Keratinocyte (primary cell): Measurements from ENCODE around the gene PALD1. TPM values are rescaled to one million over a fixed set of nuclear protein-coding genes. Genes with fewer than 3 reads are reported as not detected.

Source experiments
- DNase-seq: peaks from one replicate; pipeline ENCODE4 v3.0.0-alpha.2; 2011; ENCODE audit warnings: low read depth, missing footprints, low spot score
- FAIRE-seq: peaks from 2 replicates; lab custom pipeline; 2011; peaks lifted over from hg19 to GRCh38; lab: Jason Lieb, UNC
- H2AFZ ChIP-seq: 2 replicates; pipeline ENCODE4 v1.6.0; 2012; ENCODE audit warnings: low read length, control low read depth, inconsistent platforms; ENCODE audit not compliant: control insufficient read depth
- H3K27ac ChIP-seq: 2 replicates; pipeline ENCODE4 v1.5.1; 2011; ENCODE audit warnings: low read length; ENCODE audit not compliant: control insufficient read depth, insufficient read depth
- H3K27me3 ChIP-seq: 3 replicates; pipeline ENCODE4 v1.6.0; 2011; ENCODE audit warnings: low read length; ENCODE audit not compliant: control insufficient read depth, insufficient read depth; ENCODE audit errors: extremely low read depth
- H3K36me3 ChIP-seq, 2 experiments: 2 replicates in 1 of 2; 3 replicates in 1 of 2; pipeline ENCODE4 v1.5.1; 2011; ENCODE audit warnings: low read length in 2 of 2, mild to moderate bottlenecking in 1 of 2; ENCODE audit not compliant: control insufficient read depth in 2 of 2, insufficient read depth in 2 of 2; ENCODE audit errors: extremely low read depth in 1 of 2
- H3K4me1 ChIP-seq: 3 replicates; pipeline ENCODE4 v1.5.1; 2011; ENCODE audit warnings: low read length; ENCODE audit not compliant: control insufficient read depth, insufficient read depth; ENCODE audit errors: extremely low read depth
- H3K4me2 ChIP-seq: 3 replicates; pipeline ENCODE4 v1.6.0; 2011; ENCODE audit warnings: low read depth, low read length; ENCODE audit not compliant: control insufficient read depth, insufficient read depth; ENCODE audit errors: extremely low read depth
- H3K4me3 ChIP-seq, 3 experiments: fragments of 200-600 bp in 1 of 3; sonication (generic) in 1 of 3; 2 replicates in 2 of 3; 3 replicates in 1 of 3; pipeline ENCODE4 v1.5.1; 2011 to 2016; ENCODE audit warnings: low read length in 3 of 3, mild to moderate bottlenecking in 3 of 3, control low read depth in 2 of 3, inconsistent platforms in 1 of 3, low read depth in 1 of 3, mixed read lengths in 1 of 3, mixed run types in 1 of 3, moderate library complexity in 1 of 3; ENCODE audit not compliant: control insufficient read depth in 2 of 3, insufficient read depth in 2 of 3; ENCODE audit errors: extremely low read depth in 1 of 3
- H3K79me2 ChIP-seq: 2 replicates; pipeline ENCODE4 v1.6.0; 2012; ENCODE audit warnings: low read length; ENCODE audit not compliant: control insufficient read depth, insufficient read depth
- H3K9ac ChIP-seq: 3 replicates; pipeline ENCODE4 v1.6.0; 2011; ENCODE audit warnings: low read length; ENCODE audit not compliant: control insufficient read depth, insufficient read depth; ENCODE audit errors: extremely low read depth
- H3K9me1 ChIP-seq: 3 replicates; pipeline ENCODE4 v1.6.0; 2011; ENCODE audit warnings: low read length; ENCODE audit not compliant: control insufficient read depth, insufficient read depth; ENCODE audit errors: extremely low read depth
- H3K9me3 ChIP-seq: 2 replicates; pipeline ENCODE4 v1.5.1; 2012; ENCODE audit warnings: low read depth, low read length; ENCODE audit not compliant: control insufficient read depth
- H4K20me1 ChIP-seq: 3 replicates; pipeline ENCODE4 v1.6.0; 2011; ENCODE audit warnings: low read length; ENCODE audit not compliant: control insufficient read depth, insufficient read depth; ENCODE audit errors: extremely low read depth
- EZH2 ChIP-seq: IDR thresholded peaks from one replicate; pipeline ENCODE4 v1.6.1; 2012; ENCODE audit warnings: inconsistent platforms, mild to moderate bottlenecking, low read length, moderate library complexity
- dilution Hi-C: fragments of 300-500 bp; cut with MboI; formaldehyde crosslinking; loops from one replicate; pipeline ENCODE4 v1.7.0; 2020; ENCODE audit warnings: low sequenced_read_pairs; ENCODE audit not compliant: extremely low pct_ligation_motif_present
- polyA plus RNA-seq, 5 experiments: library from polyadenylated mRNA; depleted of rRNA in 3 of 5; stranded (reverse) in 3 of 5; stranded (forward) in 1 of 5; unstranded in 1 of 5; fragments of >200 nt; gene quantifications; 1 replicate in 1 of 5; 2 replicates in 3 of 5; 3 replicates in 1 of 5; pipeline versions ENCODE4 v1.2.1 to v1.2.3, GENCODE V29; 2011 to 2012; ENCODE audit warnings: missing spikeins in 2 of 5, low read depth in 1 of 5, low replicate concordance in 1 of 5
- TF ChIP-seq, protein P1 (sequence below), 3 experiments: IDR thresholded peaks in 1 of 3; conservative IDR thresholded peaks in 1 of 3; optimal IDR thresholded peaks in 1 of 3; 2 replicates in 2 of 3; 3 replicates in 1 of 3; pipeline versions ENCODE3 to v1.5.1; 2011; ENCODE audit warnings: low read length in 3 of 3, mild to moderate bottlenecking in 3 of 3, moderate library complexity in 2 of 3, control low read depth in 1 of 3, inconsistent platforms in 1 of 3; ENCODE audit not compliant: insufficient read depth in 2 of 3; ENCODE audit errors: extremely low read depth in 1 of 3

The PALD1 gene
- polyA plus RNA-seq, 1 donor (not counting 4 experiments of a cell fraction or from before 2014, with no cell fraction given), result 0.83 TPM

DNA sequence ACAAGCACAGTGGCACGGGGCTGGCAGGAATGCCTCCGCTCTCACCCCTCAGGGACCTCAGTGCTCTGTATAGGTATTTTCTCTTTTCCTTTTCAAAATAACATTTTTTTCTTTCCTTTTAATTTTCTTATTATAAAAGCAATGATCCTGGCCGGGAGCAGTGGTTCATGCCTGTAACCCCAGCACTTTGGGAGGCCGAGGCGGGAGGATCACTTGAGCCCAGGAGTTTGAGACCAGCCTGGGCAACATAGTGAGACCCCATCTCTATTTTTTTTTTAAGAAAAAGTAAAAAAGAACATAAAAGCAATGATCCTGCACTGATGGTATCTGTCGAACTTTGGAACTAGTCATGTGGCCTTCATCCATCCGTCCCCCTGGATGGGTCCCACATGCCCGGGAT, 120.8 kb downstream of the PALD1 start:
- Histone ChIP-seq H3K27ac (no peak overlapping the region), H3K4me3 (no peak overlapping the region), H3K9me3 (no peaks in the 10 kb centered on the region), H3K79me2 (no peaks in the 10 kb centered on the region), H4K20me1 (no peaks in the 10 kb centered on the region), H3K27me3 (no peaks in the 10 kb centered on the region), H3K4me2 (no peak overlapping the region), H3K4me1 (peaks cover 10% of the 10 kb centered on the region), H3K9ac (no peak overlapping the region), H3K9me1 (no peaks in the 10 kb centered on the region), H3K36me3 (no peaks in the 10 kb centered on the region), H2AFZ (no peak overlapping the region)
- FAIRE-seq (no peak), DNase-seq (no peak)
- dilution Hi-C loops, result no loop called here
- TF ChIP-seq, protein P1, sequence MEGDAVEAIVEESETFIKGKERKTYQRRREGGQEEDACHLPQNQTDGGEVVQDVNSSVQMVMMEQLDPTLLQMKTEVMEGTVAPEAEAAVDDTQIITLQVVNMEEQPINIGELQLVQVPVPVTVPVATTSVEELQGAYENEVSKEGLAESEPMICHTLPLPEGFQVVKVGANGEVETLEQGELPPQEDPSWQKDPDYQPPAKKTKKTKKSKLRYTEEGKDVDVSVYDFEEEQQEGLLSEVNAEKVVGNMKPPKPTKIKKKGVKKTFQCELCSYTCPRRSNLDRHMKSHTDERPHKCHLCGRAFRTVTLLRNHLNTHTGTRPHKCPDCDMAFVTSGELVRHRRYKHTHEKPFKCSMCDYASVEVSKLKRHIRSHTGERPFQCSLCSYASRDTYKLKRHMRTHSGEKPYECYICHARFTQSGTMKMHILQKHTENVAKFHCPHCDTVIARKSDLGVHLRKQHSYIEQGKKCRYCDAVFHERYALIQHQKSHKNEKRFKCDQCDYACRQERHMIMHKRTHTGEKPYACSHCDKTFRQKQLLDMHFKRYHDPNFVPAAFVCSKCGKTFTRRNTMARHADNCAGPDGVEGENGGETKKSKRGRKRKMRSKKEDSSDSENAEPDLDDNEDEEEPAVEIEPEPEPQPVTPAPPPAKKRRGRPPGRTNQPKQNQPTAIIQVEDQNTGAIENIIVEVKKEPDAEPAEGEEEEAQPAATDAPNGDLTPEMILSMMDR (optimal IDR thresholded peaks at IDR 0.05 in 1 of 3, IDR thresholded peaks at IDR 0.05 in 1 of 3, conservative IDR thresholded peaks at IDR 0.05 in 1 of 3; ENCODE audit: extremely low read depth in 1 of 3, insufficient read depth in 2 of 3, low read length in 3 of 3), result no peak
- no peak for TF ChIP-seq EZH2

DNA sequence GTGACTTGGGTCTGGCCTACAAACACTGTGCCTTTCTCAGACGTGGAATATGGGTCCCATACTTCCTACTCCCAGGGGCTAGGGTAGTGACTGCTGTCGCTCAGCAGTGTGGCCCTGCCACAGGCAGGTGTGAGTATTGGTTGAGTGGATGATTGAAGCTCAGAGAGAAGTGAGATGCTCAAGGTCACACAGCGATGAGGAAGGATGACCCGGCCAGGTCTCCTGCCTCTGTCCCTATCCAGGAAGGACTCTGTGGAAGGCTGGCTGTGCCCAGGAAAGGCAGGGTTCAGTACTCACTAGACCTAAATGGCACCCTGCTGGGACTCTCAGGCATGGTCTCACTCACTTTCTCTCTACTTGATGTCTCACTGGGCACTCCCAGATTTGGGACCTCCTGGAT, 121.2 kb downstream of the PALD1 start:
- Histone ChIP-seq H2AFZ (no peak overlapping the region), H3K27me3 (no peaks in the 10 kb centered on the region), H3K27ac (no peak overlapping the region), H3K9me1 (no peaks in the 10 kb centered on the region), H3K36me3 (no peaks in the 10 kb centered on the region), H3K4me2 (no peak overlapping the region), H3K4me3 (no peak overlapping the region), H3K9me3 (no peaks in the 10 kb centered on the region), H3K4me1 (peaks cover 10% of the 10 kb centered on the region), H3K79me2 (no peaks in the 10 kb centered on the region), H3K9ac (no peak overlapping the region), H4K20me1 (no peaks in the 10 kb centered on the region)
- dilution Hi-C loops, result no loop called here
- FAIRE-seq, result no peak
- no peak for DNase-seq
- no peak for TF ChIP-seq EZH2
- TF ChIP-seq, protein P1 (optimal IDR thresholded peaks at IDR 0.05 in 1 of 3, IDR thresholded peaks at IDR 0.05 in 1 of 3, conservative IDR thresholded peaks at IDR 0.05 in 1 of 3; ENCODE audit: extremely low read depth in 1 of 3, insufficient read depth in 2 of 3, low read length in 3 of 3), result no peak
